Astrocyte (in vitro differentiated cells and primary cell): ENCODE measurements around the gene S100PBP. TPM values are rescaled to one million over a fixed set of nuclear protein-coding genes. Genes with fewer than 3 reads are reported as not detected.

Source experiments
- DNase-seq: peaks from one replicate; pipeline ENCODE4 v3.0.0-alpha.2; 2010; ENCODE audit warnings: low read depth
- FAIRE-seq: peaks from 2 replicates; lab custom pipeline; 2011; peaks lifted over from hg19 to GRCh38; lab: Jason Lieb, UNC
- H2AFZ ChIP-seq: 2 replicates; pipeline ENCODE4 v1.6.0; 2012; ENCODE audit warnings: low read depth, low read length, inconsistent platforms
- H3K27ac ChIP-seq: 2 replicates; pipeline ENCODE4 v1.5.1; 2011; ENCODE audit warnings: low read depth, low read length, inconsistent platforms
- H3K27me3 ChIP-seq: 2 replicates; pipeline ENCODE4 v1.6.0; 2011; ENCODE audit warnings: low read length, inconsistent platforms; ENCODE audit not compliant: insufficient read depth
- H3K36me3 ChIP-seq: 2 replicates; pipeline ENCODE4 v1.5.1; 2011; ENCODE audit warnings: low read length, inconsistent platforms; ENCODE audit not compliant: insufficient read depth
- H3K4me1 ChIP-seq: 2 replicates; pipeline ENCODE4 v1.5.1; 2011; ENCODE audit warnings: low read length, inconsistent platforms; ENCODE audit not compliant: insufficient read depth
- H3K4me2 ChIP-seq: 2 replicates; pipeline ENCODE4 v1.6.0; 2012; ENCODE audit warnings: low read length, inconsistent platforms
- H3K4me3 ChIP-seq: 2 replicates; pipeline ENCODE4 v1.5.1; 2011; ENCODE audit warnings: low read depth, mild to moderate bottlenecking, low read length, inconsistent platforms; ENCODE audit not compliant: insufficient read depth
- H3K79me2 ChIP-seq: 2 replicates; pipeline ENCODE4 v1.6.0; 2012; ENCODE audit warnings: mild to moderate bottlenecking, low read length, inconsistent platforms; ENCODE audit not compliant: insufficient read depth
- H3K9ac ChIP-seq: 2 replicates; pipeline ENCODE4 v1.6.0; 2012; ENCODE audit warnings: mild to moderate bottlenecking, low read length, inconsistent platforms
- H3K9me3 ChIP-seq: 2 replicates; pipeline ENCODE4 v1.5.1; 2012; ENCODE audit warnings: low read depth, mild to moderate bottlenecking, low read length, inconsistent platforms; ENCODE audit not compliant: insufficient read depth
- H4K20me1 ChIP-seq: 2 replicates; pipeline ENCODE4 v1.6.0; 2012; ENCODE audit warnings: low read length, inconsistent platforms; ENCODE audit not compliant: insufficient read depth
- H3K27ac Mint-ChIP-seq: one replicate; pipeline ENCODE4 v1.8.0; 2021; ENCODE audit warnings: mild to moderate bottlenecking, mixed read lengths; ENCODE audit not compliant: unreplicated experiment
- H3K27me3 Mint-ChIP-seq: one replicate; pipeline ENCODE4 v1.8.0; 2021; ENCODE audit warnings: low read depth, mixed read lengths; ENCODE audit not compliant: unreplicated experiment
- H3K36me3 Mint-ChIP-seq: one replicate; pipeline ENCODE4 v1.8.0; 2021; ENCODE audit warnings: low read depth, mixed read lengths; ENCODE audit not compliant: unreplicated experiment
- H3K4me1 Mint-ChIP-seq: one replicate; pipeline ENCODE4 v1.8.0; 2021; ENCODE audit warnings: low read depth, mixed read lengths; ENCODE audit not compliant: unreplicated experiment
- H3K4me3 Mint-ChIP-seq: one replicate; pipeline ENCODE4 v1.8.0; 2021; ENCODE audit warnings: mild to moderate bottlenecking, moderate library complexity, mixed read lengths; ENCODE audit not compliant: unreplicated experiment
- H3K9me3 Mint-ChIP-seq: one replicate; pipeline ENCODE4 v1.8.0; 2021; ENCODE audit warnings: mild to moderate bottlenecking, mixed read lengths; ENCODE audit not compliant: unreplicated experiment
- EZH2 ChIP-seq: IDR thresholded peaks from 2 replicates; pipeline ENCODE4 v1.6.1; 2012; ENCODE audit warnings: mild to moderate bottlenecking, low read length, inconsistent platforms; ENCODE audit not compliant: insufficient read depth
- total RNA-seq: library from RNA; stranded (reverse); gene quantifications from 2 replicates; pipeline ENCODE4 v1.2.1, GENCODE V29; 2021
- TF ChIP-seq, protein P1 (sequence below): IDR thresholded peaks from 2 replicates; pipeline ENCODE4 v1.5.1; 2011; ENCODE audit warnings: low read depth, mild to moderate bottlenecking, inconsistent platforms, low read length, moderate library complexity; ENCODE audit not compliant: insufficient read depth

S100PBP gene
- total RNA-seq, 1 donor from 2014 or later, result 40.3 TPM

DNA sequence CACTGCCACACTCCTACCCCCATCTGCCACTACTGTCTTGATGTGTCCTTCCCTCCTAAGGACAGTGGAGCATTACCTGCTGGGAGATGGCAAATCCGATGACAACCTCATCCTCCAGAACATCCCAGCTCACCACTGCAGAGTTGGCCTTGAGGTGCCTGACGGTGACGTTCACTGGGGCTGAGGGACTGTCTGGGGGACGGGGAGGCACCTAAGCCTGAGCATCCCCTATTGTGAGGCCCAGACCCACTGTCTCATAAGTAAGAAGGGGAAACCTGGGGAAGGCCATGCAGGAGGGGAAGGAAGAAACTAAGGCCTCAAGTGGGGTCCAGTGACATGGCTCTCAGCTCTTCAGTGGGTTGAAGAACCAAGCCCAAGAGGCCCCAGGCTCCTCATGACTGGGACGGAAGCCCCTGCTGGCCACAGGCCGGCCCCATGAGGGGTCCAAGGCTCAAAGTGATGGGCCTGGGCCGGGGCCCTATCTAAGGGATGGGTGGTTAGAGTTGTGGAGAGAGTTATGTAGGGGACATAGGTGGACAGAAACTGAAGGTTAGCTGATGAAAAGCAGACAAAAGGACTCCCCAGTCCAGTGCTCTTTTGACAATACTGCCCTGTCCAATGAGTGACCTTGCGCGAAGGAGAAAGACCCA lies 51.5 kb downstream of the S100PBP start:
- no peak overlapping the region for H3K4me3 ChIP-seq
- no peak overlapping the region for H3K4me2 ChIP-seq
- no peaks in the 10 kb centered on the region for H3K36me3 ChIP-seq
- FAIRE-seq (no peak), DNase-seq (no peak)
- Mint-ChIP-seq H3K27ac (no peak overlapping the region), H3K4me1 (no peaks in the 10 kb centered on the region), H3K9me3 (no peaks in the 10 kb centered on the region), H3K4me3 (peak overlapping the region; percentile 73), H3K36me3 (peaks cover 19% of the 10 kb centered on the region), H3K27me3 (peaks cover 46% of the 10 kb centered on the region)
- H3K9ac ChIP-seq, result no peak overlapping the region
- no peak overlapping the region for H3K27ac ChIP-seq
- H3K4me1 ChIP-seq, result peaks cover 5% of the 10 kb centered on the region
- no peak for TF ChIP-seq EZH2
- TF ChIP-seq, protein P1, sequence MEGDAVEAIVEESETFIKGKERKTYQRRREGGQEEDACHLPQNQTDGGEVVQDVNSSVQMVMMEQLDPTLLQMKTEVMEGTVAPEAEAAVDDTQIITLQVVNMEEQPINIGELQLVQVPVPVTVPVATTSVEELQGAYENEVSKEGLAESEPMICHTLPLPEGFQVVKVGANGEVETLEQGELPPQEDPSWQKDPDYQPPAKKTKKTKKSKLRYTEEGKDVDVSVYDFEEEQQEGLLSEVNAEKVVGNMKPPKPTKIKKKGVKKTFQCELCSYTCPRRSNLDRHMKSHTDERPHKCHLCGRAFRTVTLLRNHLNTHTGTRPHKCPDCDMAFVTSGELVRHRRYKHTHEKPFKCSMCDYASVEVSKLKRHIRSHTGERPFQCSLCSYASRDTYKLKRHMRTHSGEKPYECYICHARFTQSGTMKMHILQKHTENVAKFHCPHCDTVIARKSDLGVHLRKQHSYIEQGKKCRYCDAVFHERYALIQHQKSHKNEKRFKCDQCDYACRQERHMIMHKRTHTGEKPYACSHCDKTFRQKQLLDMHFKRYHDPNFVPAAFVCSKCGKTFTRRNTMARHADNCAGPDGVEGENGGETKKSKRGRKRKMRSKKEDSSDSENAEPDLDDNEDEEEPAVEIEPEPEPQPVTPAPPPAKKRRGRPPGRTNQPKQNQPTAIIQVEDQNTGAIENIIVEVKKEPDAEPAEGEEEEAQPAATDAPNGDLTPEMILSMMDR, result no peak
- H3K9me3 ChIP-seq, result no peaks in the 10 kb centered on the region
- H3K27me3 ChIP-seq, result peaks cover 5% of the 10 kb centered on the region
- peaks cover 5% of the 10 kb centered on the region for H4K20me1 ChIP-seq
- H2AFZ ChIP-seq, result no peak overlapping the region
- no peaks in the 10 kb centered on the region for H3K79me2 ChIP-seq

DNA sequence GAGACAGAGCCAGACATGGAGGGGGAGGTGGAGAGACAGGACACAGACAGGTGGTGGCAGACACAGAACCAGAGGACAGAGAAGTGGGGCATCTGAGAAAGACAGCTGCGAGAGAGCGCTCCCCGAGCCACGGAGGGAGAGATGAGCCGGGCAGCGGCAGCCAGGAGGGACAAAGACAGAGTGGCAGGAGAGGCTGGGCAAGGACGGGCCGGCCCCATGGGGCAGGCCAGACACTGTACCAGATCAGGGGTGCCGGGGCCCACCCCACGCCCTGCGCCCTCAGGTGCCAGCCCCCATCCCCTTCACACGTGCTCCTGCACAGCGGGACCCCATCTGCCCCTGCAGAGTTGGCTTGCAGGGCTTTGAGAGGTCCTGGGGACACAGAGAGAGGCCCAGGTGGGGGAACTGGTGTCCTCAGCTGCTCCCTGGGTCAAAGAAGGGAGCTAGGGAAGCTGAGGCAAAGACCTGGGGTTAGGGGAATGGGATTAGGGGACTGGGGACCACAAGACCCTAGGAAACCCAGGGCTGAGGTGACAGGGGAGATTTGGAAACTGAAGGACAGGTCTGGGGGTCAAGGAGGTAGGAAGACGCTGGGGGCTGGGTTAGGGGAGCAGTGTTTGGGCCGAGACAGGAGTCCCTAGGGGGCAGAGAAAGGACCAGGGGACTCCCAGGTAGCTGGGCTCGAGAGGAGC lies 52.6 kb downstream of the S100PBP start:
- Histone ChIP-seq H3K4me1 (peaks cover 5% of the 10 kb centered on the region), H2AFZ (no peak overlapping the region), H3K4me3 (peak overlapping the region; percentile 14), H4K20me1 (peaks cover 5% of the 10 kb centered on the region), H3K36me3 (no peaks in the 10 kb centered on the region), H3K79me2 (no peaks in the 10 kb centered on the region), H3K4me2 (peak overlapping the region; percentile 80), H3K9ac (peak overlapping the region; percentile 31), H3K27me3 (peaks cover 5% of the 10 kb centered on the region), H3K9me3 (no peaks in the 10 kb centered on the region), H3K27ac (no peak overlapping the region)
- DNase-seq, result no peak
- TF ChIP-seq, protein P1, result no peak
- no peak for TF ChIP-seq EZH2
- peaks cover 52% of the 10 kb centered on the region for H3K27me3 Mint-ChIP-seq
- no peak overlapping the region for H3K27ac Mint-ChIP-seq
- H3K4me3 Mint-ChIP-seq, result peak overlapping the region; percentile 73
- H3K36me3 Mint-ChIP-seq, result peaks cover 10% of the 10 kb centered on the region
- no peaks in the 10 kb centered on the region for H3K9me3 Mint-ChIP-seq
- H3K4me1 Mint-ChIP-seq, result no peaks in the 10 kb centered on the region
- FAIRE-seq, result no peak
